ENCODE data around the gene PRDX1. TPM values are rescaled to one million over a fixed set of nuclear protein-coding genes. Genes with fewer than 3 reads are reported as not detected.

PRDX1 gene
- total and polyA plus RNA-seq, 12 donors = 343 to 908 (median 452) TPM

- intact Hi-C loops (cut with DNase I) = no loop called here
- WGBS, 4 donors = 55 to 67% (median 60%) methylated on average over 8 of the region's 8 CpGs
- TF ChIP-seq CTCF (IDR thresholded peaks at IDR 0.05) = no peak
- no peaks in the 10 kb centered on the region for H3K9me3 ChIP-seq (replicated peaks in 1 of 3)
- peak overlapping the region in 3 of 5 donors; percentile 38 to 84 (median 71) for H3K27ac ChIP-seq
- DNase-seq = peak; percentile 56 to 79 (median 61)
- peaks cover 0 to 19% of the 10 kb centered on the region in 2 donors for H3K4me1 ChIP-seq (replicated peaks in 1 of 2)
- no peak overlapping the region for H3K4me3 ChIP-seq
- H3K27me3 ChIP-seq = no peaks in the 10 kb centered on the region
- H3K36me3 ChIP-seq (replicated peaks in 1 of 2) = no peaks in the 10 kb centered on the region
Observed at GRCh38 chr1:45543581-45544417, 22.1 kb upstream of the PRDX1 start.

GRCh38 chr1:45542591-45542990 is 20.9 kb upstream of the PRDX1 start:
- H3K4me3 ChIP-seq = no peak overlapping the region
- peak overlapping the region in 2 of 5 donors; percentile 46 to 71 for H3K27ac ChIP-seq
- intact Hi-C loops (cut with DNase I) = no loop called here
- no peaks in the 10 kb centered on the region for H3K27me3 ChIP-seq
- H3K4me1 ChIP-seq (replicated peaks in 1 of 2) = peaks cover 0 to 19% of the 10 kb centered on the region in 2 donors
- no peaks in the 10 kb centered on the region for H3K36me3 ChIP-seq (replicated peaks in 1 of 2)
- WGBS, 4 donors = 18 to 26% (median 19%) methylated on average over 3 to 4 of the region's 4 CpGs
- DNase-seq = peak; percentile 43 to 74 (median 58)
- TF ChIP-seq CTCF (IDR thresholded peaks at IDR 0.05) = no peak
- no peak for TF ChIP-seq POLR2A (IDR thresholded peaks at IDR 0.05)
- no peaks in the 10 kb centered on the region for H3K9me3 ChIP-seq (replicated peaks in 1 of 3)

- Histone ChIP-seq H3K27ac (no peak overlapping the region), H3K4me3 (no peak overlapping the region), H3K4me1 (replicated peaks in 1 of 2) (peaks cover 0 to 19% of the 10 kb centered on the region in 2 donors), H3K9me3 (replicated peaks in 1 of 3) (no peaks in the 10 kb centered on the region), H3K27me3 (no peaks in the 10 kb centered on the region), H3K36me3 (replicated peaks in 1 of 2) (no peaks in the 10 kb centered on the region)
- no peak for DNase-seq
- WGBS, 4 donors = 87 to 100% (median 95%) methylated on average over 1 of the region's 1 CpG
- no peak for TF ChIP-seq CTCF (IDR thresholded peaks at IDR 0.05)
- TF ChIP-seq POLR2A (IDR thresholded peaks at IDR 0.05) = no peak
- intact Hi-C loops (cut with DNase I) = no loop called here
Observed at GRCh38 chr1:45541193-45541592, 19.5 kb upstream of the PRDX1 start.

GRCh38 chr1:45536886-45537285 is 15.2 kb upstream of the PRDX1 start:
- Histone ChIP-seq H3K27ac (no peak overlapping the region), H3K4me1 (replicated peaks in 1 of 2) (no peaks in the 10 kb centered on the region), H3K36me3 (replicated peaks in 1 of 2) (no peaks in the 10 kb centered on the region), H3K9me3 (replicated peaks in 1 of 3) (no peaks in the 10 kb centered on the region), H3K27me3 (no peaks in the 10 kb centered on the region), H3K4me3 (no peak overlapping the region)
- 70 to 78% (median 74%) methylated on average over 4 of the region's 4 CpGs for WGBS, 4 donors
- DNase-seq = no peak
- no peak for TF ChIP-seq POLR2A (IDR thresholded peaks at IDR 0.05)
- TF ChIP-seq CTCF (IDR thresholded peaks at IDR 0.05) = no peak
- intact Hi-C loops (cut with DNase I) = no loop called here
